GM19023 (cell line): ENCODE results near the gene SP2.
"Not testable (repeated sequence)": the region's sequence is repeated elsewhere in the genome, so short reads cannot be mapped to it uniquely, and the experiment has no call there.

ENCODE experiments used
- ATAC-seq: cut with Tn5 transposase; IDR thresholded peaks from one replicate; pipeline ENCODE4 v1.9.1; 2021; ENCODE audit warnings: mild to moderate bottlenecking, moderate library complexity; ENCODE audit not compliant: unreplicated experiment

The SP2 gene

DNA sequence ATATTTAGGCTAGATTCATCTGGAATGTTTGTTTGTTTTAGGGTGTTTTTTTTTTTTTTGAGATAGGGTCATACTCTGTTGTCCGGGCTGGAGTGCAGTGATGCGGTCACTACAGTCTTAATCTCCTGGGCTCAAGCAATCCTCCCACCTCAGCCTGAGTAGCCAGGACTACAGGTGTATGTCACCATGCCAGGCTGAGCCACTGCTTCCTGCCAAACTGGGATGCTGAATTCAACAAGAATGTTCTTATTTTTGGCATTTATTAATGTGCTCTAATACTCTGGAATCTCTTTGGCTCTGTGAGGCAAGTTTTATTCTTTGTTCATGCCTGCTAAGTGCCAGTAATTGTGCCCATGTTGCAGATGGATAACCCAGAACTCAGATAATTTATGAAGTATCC lies 21.5 kb downstream of the SP2 start:
- no peak for ATAC-seq

DNA sequence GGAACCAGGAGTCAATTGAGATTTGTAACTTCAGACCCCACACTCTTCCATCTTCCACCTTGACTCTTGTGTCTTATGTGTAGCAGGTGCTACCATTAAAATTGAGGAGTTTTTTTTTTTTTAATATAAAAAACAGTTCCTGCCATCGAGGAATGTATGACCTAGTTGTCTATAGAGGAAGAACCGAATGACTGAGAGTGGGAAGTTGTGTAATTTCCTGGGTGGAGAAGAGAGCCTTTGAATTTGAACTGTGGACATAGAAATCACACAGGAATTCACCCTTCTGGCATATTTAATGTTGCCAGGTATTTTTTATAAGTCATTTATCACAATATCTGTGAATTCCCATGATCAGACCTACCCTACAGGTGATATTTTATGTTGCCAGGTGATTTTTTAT lies 22.0 kb downstream of the SP2 start:
- no peak for ATAC-seq

DNA sequence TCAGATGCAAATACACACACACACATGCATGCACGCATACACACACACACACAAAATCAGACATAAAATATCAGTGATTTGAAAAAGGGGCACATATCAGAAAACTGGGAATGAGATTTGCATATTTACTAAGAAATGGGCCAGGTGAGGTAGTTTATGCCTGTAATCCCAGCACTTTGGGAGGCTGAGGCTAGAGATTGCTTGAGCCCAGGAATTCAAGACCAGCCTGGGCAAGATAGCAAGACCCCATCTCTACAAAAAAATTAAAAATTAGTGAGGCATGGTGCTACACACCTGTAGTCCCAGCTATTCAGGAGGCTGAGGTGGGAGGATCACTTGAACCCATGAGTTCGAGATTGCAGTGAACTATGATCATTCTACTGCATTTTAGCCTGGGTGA lies 23.0 kb downstream of the SP2 start:
- no peak for ATAC-seq

DNA sequence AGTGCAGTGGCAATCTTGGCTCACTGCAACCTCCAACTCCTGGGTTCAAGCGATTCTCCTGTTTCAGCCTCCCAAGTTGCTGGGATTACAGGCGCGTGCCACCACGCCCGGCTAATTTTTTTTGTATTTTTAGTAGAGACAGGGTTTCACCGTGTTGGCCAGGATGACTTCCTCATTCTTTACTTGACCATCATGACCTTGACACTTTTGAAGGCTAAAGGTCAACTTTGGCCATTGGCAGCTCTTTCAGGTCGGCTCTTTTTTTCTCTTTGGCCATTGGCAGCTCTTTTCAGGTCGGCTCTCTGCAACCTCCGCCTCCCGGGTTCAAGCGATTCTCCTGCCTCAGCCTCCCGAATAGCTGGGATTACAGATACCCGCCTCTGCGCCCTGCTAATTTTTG lies 23.9 kb downstream of the SP2 start:
- not testable (repeated sequence) for ATAC-seq

DNA sequence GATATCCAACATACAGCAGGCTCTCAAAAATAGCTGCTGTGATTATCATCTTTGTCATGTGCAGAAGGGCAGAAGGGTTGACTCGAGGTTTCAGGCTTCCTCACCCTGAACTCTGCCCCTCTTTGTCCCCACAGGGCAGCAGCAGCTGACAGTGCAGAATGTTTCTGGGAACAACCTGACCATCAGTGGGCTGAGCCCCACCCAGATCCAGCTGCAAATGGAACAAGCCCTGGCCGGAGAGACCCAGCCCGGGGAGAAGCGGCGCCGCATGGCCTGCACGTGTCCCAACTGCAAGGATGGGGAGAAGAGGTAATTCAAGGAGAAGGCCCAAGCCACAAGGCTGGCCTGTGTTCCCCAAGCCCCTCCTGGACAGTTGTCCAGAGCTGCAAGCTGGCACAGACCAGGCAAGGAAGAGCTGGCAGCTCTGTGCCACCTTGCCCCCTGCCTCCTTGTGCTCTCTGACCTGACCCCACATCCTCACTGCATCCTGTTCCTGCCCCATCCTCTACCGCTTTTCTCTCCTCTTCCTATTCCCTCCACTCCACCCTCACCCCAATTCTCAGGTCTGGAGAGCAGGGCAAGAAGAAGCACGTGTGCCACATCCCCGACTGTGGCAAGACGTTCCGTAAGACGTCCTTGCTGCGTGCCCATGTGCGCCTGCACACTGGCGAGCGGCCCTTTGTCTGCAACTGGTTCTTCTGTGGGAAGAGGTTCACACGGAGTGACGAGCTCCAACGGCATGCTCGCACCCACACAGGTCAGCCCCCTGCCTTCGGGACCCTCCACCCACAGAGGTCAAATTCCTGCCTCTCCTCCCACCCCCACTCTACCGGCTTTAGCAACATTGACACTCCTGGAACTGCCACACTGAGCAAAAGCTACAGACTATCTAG lies 29.0 kb downstream of the SP2 start:
- ATAC-seq, result no peak

DNA sequence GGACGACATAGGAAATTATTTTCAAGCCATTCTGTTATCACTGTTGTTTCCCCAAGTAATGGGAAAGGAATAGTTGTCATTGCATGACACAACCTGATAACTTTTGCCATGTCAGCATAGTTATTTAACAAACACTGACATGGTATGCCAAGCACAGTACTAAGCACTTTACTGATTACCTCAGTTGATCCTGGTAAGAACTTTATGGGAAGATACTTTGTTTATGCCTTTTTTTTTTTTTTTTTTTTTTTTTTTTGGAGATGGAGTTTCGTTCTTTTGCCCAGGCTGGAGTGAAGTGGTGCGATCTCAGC lies 29.6 kb downstream of the SP2 start:
- no peak for ATAC-seq

DNA sequence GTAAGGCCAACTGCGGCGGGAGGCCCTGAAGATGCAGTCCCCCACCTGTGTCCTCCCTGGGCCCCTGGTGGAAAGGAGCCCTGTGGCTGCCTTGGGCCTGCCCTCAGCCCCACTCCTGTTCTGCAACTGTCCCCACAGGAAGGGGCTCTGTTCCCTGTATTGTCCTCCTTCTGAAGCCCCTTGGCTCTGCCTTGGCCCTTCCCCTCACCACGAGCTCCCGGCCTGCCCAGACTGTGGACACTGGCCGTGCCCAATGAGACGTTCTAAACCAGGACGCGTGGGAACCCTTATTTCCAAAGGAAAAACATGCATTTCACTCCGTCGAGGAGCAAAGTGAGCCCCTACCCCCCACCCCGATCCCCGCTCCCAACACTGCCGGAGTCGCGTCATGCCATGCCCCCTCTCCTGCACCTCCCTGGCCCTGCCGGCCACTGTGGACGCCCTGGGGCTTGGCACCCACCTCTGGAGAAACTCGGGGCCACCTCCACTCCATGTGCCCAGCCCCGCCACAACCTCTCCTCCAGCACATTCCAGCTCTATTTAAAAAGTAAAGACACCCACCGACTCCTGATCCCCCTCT lies 31.9 kb downstream of the SP2 start:
- no peak for ATAC-seq

DNA sequence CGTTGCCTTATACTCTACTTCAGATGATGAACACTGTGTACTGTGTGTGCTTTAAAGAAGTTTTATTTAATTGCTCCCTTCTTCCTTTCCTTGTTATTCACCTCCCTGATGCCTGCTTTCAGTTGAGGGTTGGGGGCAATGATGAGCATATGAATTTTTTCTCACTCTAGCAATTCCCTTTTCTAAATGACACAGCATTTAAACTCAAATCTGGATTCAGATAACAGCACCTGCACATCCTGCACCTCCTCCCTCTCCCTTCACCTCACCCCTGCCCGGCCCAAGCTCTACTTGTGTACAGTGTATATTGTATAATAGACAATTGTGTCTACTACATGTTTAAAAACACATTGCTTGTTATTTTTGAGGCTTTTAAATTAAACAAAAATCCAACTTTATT lies 32.4 kb downstream of the SP2 start:
- ATAC-seq, result no peak

DNA sequence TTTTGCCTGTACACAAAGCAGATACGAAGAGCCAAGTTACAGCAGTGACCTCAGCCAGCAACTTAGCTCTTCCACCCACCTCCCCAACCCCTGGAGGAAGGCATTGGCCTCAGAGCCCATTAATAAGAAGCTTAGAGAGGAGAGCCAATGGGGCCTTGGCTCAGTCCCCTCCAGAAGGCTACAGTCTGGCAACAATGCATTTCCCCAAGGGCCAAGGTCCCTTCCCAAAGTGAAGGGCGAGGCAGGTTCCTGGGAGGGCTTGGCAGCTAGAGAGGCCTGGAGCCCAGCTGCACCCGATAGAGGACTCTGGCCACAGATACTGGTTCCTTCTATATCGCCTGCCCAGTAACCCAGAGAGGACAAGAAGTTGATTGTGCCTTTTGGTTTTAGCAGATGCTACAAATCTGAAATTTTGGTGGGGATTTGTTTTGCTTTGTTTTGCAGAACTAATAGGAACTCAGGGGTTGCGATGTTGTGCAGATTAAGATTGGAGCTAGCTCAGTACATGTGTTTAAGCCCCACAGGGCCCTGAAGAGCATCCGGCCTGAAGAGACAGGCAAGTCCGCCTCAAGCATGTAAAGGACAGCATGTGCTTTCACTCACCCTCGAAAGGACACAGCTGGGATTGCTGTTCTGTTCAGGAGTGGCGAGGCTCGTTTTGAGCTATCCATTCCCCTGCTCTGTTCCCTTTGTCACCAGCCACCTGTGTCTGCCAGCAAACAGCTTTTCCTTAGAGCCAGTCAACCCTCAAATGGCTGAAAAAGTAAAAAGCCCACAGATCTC lies 33.4 kb downstream of the SP2 start:
- no peak for ATAC-seq

DNA sequence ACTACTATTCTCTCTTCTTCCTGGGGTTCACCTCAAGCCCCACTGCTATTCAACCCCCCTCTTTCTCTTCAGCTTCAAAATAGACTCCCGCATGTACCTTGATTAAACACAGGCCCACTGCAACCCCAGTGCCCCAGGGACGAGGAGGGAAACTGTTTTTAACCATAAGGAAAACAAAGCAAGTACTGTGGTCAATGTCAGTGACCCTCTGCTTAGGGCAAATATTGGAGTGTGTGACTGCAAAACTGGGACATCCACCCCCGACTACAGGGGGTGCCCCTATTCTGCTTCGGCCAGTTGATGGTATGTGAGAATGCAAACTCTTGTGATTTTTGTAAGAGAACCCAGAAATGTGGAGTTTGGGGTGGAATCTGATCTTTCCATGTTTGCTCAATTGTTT lies 35.8 kb downstream of the SP2 start:
- ATAC-seq, result no peak

DNA sequence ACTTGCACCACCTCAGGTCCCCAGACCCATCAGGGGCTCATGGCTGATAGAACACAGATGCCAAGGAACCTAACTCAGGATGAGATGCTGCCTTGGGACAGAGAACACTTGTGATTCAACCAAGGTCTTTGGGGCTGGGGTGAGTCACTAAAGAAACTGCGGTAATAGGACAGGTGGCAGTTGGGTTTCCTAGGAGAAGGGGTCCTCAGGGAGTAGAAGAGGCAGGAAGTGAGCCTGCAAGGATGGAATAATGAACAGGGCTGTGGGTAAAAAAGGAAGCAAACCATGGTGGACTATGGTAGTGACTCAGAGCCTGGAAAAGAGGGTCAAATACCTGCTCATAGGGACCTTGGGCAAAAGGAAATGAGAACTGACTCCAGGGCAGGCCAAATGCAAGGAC lies 38.8 kb downstream of the SP2 start:
- no peak for ATAC-seq

DNA sequence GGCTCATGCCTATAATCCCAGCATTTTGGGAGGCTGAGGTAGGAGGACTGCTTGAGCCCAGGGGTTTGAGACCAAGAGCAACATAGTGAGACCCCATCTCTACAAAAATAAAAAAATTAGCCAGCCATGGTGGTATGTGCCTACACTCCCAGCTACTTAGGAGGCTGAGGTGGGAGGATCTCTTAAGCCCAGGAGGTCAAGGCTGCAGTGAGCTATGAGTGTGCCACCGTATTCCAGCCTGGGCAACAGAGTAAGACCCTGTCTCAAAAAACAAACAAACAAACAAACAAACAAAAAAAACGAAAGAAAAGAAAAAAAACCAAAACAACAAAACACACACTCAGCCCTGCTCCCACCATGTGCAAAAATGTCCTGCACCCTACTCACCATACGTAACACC lies 39.4 kb downstream of the SP2 start:
- not testable (repeated sequence) for ATAC-seq

DNA sequence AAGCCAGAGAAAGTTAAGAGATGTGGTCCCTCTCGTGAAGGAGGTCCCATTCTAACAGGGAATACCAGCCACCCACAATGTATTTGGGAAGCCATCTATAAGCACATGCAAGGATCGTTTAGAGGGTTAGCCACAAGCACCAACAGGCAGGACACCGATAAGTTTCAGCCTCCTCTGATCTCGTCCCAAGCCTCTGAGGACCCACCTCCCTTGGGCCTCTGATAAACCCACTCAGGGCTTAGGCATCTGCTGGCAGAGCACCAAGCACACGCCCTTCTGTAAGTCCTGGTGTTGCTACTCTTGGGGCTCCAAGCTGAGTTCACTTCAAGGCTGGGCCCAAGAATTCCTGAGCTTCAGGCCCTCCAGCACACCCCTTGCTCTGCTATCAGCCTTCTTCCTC lies 39.9 kb downstream of the SP2 start:
- ATAC-seq, result no peak

DNA sequence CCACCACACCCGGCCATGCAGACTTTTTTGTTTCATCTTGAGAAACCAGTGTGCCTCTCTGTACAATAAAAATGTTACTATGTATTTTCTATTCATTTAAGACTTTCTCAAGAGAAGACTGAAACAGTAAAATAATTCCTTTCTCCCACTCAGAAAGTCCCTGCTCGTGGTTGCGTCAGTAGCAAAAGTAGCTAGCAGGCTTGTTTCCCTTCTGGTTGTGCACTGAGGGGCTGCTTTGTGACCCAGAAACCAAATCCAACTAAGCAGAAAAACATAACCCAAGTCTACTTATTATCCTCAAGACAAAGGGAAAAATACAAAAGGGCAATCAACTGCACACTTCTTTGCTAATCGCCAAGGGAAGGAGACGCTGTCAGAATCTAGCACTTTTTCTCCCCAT lies 41.9 kb downstream of the SP2 start:
- no peak for ATAC-seq

DNA sequence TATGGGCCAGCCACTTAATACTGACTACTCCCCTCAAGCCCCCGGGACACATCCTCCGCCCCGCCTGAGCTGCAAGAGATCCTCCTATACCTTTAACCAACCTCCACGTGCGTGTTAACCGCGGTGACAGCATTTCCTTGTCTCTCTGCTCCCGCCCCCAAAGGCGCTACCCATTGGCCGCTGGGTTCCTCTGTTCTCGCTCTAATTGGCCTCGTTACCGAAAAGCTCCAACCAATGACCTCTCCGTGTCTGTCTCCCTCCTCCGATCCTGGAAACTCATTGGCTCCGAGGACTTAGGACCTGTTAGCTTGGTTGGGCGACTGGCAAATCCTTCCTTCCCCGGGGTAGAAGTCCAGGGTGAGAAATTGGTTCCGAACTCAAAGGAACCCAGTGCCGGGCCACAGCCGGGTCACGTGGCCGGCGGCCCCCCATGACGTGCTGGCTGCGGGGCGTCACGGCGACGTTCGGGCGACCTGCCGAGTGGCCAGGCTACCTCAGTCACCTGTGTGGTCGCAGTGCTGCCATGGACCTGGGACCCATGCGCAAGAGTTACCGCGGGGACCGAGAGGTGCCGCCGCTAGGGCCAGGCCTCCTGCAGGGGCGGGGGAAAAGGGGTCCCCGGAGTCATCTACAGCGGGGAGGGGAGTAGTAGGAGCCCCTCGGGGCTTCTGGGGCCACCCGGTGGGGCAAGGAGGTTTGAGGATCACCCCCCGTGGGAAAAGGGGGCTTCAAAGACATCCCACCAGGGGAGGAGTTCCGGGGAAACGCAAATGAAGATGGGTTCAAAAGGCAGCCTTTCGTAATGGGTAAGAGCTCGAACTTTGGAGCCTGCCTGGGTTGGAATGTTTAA lies 45.4 kb downstream of the SP2 start, which contains the start of gene PNPO:
TSS of gene PNPO (plus strand) at position 326 of the 850 bp plus-strand sequence. CDS start at position 431, 105 bp downstream.
- ATAC-seq, result peak; percentile 91

DNA sequence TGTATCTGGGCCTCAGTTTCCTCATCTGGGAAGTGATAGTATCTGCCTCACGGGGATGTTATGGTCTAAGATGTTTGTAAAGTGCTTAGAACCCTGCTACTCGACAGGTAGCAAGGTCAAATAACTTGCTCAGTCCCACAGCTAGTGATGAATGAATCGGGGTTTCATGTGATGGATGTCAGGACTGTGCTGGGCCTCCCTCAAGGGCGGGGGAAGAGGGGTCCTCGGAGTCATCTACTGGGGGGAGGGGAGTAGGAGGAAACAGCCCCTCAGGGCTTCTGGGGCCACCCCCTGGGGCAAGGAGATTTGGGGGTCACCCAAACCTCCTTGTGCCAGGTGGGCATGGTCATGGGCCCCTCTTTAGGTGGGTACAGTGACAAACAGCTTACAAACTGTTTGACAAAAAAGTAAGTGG lies 46.1 kb downstream of the SP2 start:
- ATAC-seq, result no peak

DNA sequence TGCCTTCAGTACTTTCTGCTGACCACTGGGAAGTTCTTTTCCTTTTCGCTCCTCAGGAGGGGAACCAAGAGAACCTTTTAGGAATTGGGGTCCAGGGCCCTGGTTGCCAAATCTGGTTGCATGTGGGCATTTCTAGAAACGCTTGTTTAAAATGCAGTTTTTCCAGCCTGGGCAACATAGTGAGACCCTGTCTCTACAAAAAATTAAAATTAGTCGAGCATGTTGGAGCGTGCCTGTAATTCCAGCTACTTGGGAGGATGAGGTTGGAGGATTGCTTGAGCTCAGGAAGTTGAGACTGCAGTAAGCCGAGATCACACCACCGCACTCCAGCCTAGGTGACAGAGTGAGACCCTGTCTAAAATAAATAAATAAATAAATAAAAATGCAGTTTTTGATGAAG lies 46.5 kb downstream of the SP2 start:
- ATAC-seq, result no peak

DNA sequence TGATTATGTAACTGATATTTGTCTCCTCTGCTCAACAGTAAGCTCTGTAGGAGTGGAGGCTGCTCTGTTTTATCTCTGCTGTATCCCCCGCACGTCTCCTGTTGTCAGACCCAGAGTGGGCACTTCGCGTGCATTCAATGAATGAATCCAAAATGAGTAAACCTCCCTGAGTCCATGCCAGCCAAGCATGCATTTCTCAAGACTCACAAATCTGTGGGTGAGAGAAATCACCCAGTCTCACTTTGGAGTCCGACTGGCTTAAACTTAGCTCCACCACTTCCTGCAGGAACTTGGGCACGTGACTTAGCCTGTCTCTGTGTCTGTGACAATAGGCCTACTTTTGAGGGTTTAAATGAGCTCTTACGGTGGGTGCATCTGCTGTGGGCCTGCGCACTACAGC lies 49.0 kb downstream of the SP2 start:
- ATAC-seq, result no peak

DNA sequence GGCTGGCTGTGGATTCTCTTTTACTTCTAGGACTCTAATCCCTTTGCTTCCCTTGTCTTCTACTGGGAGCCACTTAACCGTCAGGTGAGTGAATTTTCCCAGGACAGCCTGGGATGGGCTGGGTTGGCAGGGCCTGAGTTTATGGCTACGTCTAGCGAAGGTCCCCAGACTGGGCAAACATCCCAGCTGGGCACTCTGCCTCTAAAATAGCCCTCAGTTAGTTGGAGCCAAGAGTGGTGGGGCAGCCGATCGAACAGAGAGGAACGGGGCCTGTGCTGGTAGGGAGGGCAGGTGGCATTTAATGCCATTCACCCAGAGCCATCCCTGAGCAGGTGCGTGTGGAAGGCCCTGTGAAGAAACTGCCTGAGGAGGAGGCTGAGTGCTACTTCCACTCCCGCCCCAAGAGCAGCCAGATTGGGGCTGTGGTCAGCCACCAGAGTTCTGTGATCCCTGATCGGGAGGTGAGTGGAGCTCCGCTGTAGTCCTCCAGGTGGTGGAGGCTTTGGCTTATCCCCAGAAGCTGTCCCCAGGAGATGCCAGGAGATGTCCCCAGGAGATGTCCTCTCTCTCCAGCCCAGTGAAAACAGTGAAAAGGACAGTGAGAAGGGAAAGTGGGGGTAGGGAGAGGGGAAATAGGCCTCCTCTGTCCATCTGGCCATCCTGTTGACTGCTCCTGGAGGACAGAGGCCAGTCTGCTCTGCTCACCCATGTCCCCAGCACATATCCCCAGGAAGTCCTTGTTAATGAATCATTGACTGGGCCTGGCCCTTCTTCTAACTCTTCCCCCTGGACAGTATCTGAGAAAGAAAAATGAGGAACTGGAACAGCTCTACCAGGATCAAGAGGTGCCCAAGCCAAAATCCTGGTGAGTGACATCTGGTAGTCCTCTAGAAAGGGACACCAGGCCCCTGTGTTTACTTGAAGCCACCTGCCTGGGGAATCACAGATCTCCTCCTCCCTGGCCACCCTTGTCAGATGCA lies 49.8 kb downstream of the SP2 start:
- no peak for ATAC-seq

DNA sequence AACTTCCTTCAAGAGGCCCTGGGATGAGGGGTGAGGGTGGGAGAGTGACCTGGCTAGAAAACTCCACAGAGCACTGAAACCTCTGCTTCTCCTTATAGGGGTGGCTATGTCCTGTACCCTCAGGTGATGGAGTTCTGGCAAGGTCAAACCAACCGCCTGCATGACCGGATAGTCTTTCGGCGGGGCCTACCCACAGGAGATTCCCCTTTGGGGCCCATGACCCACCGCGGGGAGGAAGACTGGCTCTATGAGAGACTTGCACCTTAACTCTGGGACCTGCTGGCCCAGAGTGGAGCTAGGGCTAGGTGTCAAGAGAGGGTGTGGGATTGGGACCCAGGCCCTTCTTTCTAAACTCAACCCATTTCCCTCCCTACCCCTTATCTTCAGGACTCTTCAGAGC lies 50.5 kb downstream of the SP2 start:
- no peak for ATAC-seq
